Activated naive CD8-positive, alpha-beta T cell treated with anti-CD3 and anti-CD28 coated beads, Interleukin-2, amount 10 ng/mL, durations not matched to agents 7 days and 5 days (primary cell): ENCODE measurements around the gene CORO1C. TPM values are rescaled to one million over a fixed set of nuclear protein-coding genes. Genes with fewer than 3 reads are reported as not detected.

Experiments
- ATAC-seq: fragments of 150-1000 bp; cut with Tn5 transposase; one replicate; pipeline ENCODE4 v1.10.0; 2021; ENCODE audit warnings: low read depth, moderate library complexity
- POLR2A ChIA-PET: fragments of 350-600 bp; sonication (Branson Sonifier 250); formaldehyde crosslinking; loops from one replicate; lab custom pipeline; 2021; ENCODE audit warnings: antibody characterized with exemption; lab: Charles Lee
- DNase-seq: peaks from one replicate; pipeline ENCODE4 v3.0.0; 2021
- H3K27ac Mint-ChIP-seq: one replicate; pipeline ENCODE4 v1.8.0; 2022; ENCODE audit warnings: mild to moderate bottlenecking, mixed read lengths
- H3K27me3 Mint-ChIP-seq: one replicate; pipeline ENCODE4 v1.8.0; 2022; ENCODE audit warnings: mild to moderate bottlenecking, moderate library complexity, mixed read lengths
- H3K36me3 Mint-ChIP-seq: one replicate; pipeline ENCODE4 v1.8.0; 2021; ENCODE audit warnings: mild to moderate bottlenecking, mixed read lengths
- H3K4me1 Mint-ChIP-seq: one replicate; pipeline ENCODE4 v1.8.0; 2021; ENCODE audit warnings: mixed read lengths
- H3K4me3 Mint-ChIP-seq: one replicate; pipeline ENCODE4 v1.8.0; 2022; ENCODE audit warnings: mild to moderate bottlenecking, moderate library complexity, mixed read lengths
- H3K9me3 Mint-ChIP-seq: one replicate; pipeline ENCODE4 v1.8.0; 2021; ENCODE audit warnings: mixed read lengths
- total RNA-seq, 2 experiments: library from RNA; stranded (reverse); gene quantifications; one replicate each; pipeline ENCODE4 v1.2.3, GENCODE V29; 2021

CORO1C gene
- total RNA-seq, 2 experiments from 2014 or later, result 47.4 to 53.7 TPM

DNA sequence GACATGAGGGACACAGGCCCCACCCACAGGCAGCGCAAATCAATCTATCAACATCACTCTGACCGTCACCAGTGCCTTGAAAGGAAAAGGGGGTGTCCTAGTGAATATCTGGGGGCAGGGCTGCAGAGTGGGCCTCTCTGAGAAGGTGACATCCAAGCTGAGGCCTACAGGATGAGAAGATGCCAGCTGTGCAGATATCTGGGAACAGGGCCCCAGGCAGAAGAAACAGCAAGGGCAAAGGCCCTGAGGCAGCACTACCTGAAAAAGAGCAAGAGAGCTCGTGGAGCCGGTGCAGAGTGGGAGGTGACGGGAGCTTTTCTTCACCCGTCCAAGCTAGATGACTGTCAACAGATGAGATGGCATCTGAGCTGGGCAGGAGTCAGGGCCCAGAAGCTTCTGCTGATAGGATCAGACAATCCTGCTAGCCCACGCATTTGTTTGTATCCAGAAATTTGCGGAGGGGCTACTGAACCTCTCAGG lies 120.9 kb downstream of the CORO1C start:
- no peak for DNase-seq
- H3K4me1 Mint-ChIP-seq, result peaks cover 19% of the 10 kb centered on the region
- peaks cover 2% of the 10 kb centered on the region for H3K36me3 Mint-ChIP-seq
- peaks cover under 1% of the 10 kb centered on the region for H3K27me3 Mint-ChIP-seq
- POLR2A ChIA-PET, result no interaction called here
- peaks cover 6% of the 10 kb centered on the region for H3K9me3 Mint-ChIP-seq
- H3K27ac Mint-ChIP-seq, result no peak overlapping the region
- no peak for ATAC-seq
- H3K4me3 Mint-ChIP-seq, result no peak overlapping the region

DNA sequence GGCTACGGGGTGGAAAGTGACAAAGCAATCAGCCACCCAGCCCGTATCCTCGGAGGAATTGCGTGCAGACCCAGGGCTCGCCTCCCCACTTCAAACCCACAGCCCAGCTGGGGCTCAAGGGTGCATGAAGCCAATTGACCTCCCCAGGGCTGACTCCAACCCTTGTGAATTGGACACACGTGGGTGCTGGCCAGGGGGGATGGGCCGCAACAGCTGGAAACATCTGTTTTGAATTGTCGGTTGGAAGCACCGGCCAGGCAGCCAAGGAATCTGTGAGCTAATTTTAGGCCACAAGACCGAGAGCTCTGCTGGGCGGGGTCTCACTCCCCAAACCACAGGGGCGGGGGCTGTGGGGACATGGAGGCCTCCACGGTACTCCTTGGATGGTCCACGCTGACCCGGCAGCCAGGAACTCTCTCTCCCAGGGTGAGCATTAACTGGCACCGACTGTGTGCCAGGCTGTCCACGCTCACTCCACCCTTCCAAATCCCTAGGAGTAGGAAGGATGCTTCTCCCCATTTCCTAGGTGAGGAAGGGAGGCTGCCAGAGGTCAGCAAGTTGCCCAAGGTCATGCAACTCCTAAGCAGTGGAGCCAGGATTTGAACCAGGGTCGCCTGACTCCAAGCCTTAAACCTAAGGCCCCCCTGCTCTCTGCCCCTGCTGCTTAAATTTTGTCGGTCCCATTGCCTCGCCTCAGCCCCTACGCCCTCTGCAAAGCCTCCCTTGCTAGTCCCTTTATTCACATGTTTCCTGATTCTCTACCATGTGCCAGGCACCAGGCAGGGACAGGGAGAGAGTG lies 121.6 kb downstream of the CORO1C start:
- H3K4me1 Mint-ChIP-seq, result peaks cover 18% of the 10 kb centered on the region
- POLR2A ChIA-PET, result no interaction called here
- peaks cover 3% of the 10 kb centered on the region for H3K36me3 Mint-ChIP-seq
- DNase-seq (no peak), ATAC-seq (no peak)
- H3K4me3 Mint-ChIP-seq, result no peak overlapping the region
- H3K27me3 Mint-ChIP-seq, result peaks cover 4% of the 10 kb centered on the region
- no peak overlapping the region for H3K27ac Mint-ChIP-seq
- H3K9me3 Mint-ChIP-seq, result peaks cover 8% of the 10 kb centered on the region

DNA sequence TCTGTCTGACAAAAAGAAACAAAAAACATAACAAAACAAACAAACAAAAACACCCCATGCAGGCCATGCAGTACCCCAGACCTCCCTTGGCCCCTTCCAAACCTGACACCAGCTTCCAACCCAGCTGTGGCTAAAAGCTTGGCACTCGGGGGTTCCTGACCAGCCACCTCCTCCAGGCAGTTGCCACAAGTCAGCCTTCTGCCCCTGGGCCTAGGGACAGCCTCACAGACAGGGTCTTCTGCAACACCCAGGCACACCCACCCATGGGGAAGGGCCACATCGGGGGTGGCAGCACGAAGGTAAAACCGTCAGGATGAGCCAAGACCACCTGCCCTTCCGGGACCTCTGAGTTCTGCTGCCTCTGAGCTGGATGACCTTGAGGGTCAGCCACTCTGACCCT lies 122.7 kb downstream of the CORO1C start:
- H3K36me3 Mint-ChIP-seq, result peaks cover 3% of the 10 kb centered on the region
- DNase-seq, result no peak
- H3K4me3 Mint-ChIP-seq, result no peak overlapping the region
- peaks cover 14% of the 10 kb centered on the region for H3K4me1 Mint-ChIP-seq
- ATAC-seq, result no peak
- H3K27ac Mint-ChIP-seq, result no peak overlapping the region
- H3K27me3 Mint-ChIP-seq, result peaks cover 6% of the 10 kb centered on the region
- H3K9me3 Mint-ChIP-seq, result peaks cover 8% of the 10 kb centered on the region
- POLR2A ChIA-PET, result no interaction called here

DNA sequence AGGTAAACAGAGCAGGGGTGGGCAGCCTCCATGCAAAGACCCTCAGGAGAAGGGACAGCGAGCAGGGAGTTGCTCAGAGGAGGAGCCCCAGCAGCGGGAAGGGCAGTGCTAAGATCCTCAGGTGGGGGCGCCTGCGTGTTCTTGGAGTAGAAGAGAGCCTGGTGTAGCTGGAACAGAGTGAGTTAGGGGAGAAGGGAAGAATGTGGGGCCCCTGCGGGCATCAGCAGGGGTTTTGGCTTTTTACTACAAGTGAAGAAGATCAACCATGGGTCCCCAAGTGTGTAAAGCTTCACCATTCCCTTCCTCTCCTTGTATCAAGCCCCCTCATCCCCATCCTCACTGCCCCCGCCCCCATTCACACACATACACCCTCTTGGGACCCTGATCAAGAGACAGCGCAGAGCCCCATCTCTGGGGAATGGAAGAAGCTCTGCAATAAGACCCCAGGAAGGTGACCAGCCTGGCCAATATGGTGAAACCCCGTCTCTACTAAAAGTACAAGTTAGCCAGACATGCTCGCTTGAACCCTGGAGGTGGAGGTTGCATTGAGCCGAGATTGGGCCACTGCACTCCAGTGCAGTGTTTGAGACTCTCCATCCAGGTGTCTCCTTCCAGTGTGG lies 123.2 kb downstream of the CORO1C start:
- H3K9me3 Mint-ChIP-seq, result peaks cover 8% of the 10 kb centered on the region
- DNase-seq (no peak), ATAC-seq (no peak)
- POLR2A ChIA-PET, result interaction anchor here (0.6 kb wide), 1 partner anchor 198 kb away, joined by 3 read pairs; no protein-coding TSS in a partner anchor
- H3K4me3 Mint-ChIP-seq, result no peak overlapping the region
- H3K4me1 Mint-ChIP-seq, result peaks cover 14% of the 10 kb centered on the region
- no peak overlapping the region for H3K27ac Mint-ChIP-seq
- peaks cover 3% of the 10 kb centered on the region for H3K36me3 Mint-ChIP-seq
- peaks cover 6% of the 10 kb centered on the region for H3K27me3 Mint-ChIP-seq

DNA sequence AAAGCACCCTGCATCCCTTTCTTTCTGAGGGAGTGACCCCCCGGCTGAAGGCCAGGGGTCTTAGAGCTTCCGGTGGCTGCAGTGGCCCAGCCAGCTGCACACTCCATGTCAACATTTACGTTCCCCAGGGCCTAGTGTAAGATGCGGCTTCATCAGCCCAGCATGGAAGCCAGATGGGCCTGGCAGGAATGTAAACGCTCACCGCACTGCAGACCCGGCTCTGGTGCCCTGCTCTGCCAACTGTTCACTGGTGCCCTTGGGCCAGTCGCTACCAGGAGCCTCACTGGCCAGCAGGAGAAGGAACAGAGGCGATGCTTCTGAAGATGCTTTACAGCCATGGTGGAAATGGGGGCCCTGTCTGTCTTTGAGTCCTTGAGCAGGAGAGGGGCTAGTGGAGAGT lies 124.8 kb downstream of the CORO1C start:
- peak overlapping the region; percentile 86 for H3K27ac Mint-ChIP-seq
- H3K27me3 Mint-ChIP-seq, result peaks cover 8% of the 10 kb centered on the region
- ATAC-seq (no peak), DNase-seq (no peak)
- peaks cover 6% of the 10 kb centered on the region for H3K4me1 Mint-ChIP-seq
- H3K4me3 Mint-ChIP-seq, result no peak overlapping the region
- POLR2A ChIA-PET, result interaction anchor here (1.2 kb wide), 1 partner anchor 29 kb away, joined by 3 read pairs; no protein-coding TSS in a partner anchor
- peaks cover 3% of the 10 kb centered on the region for H3K36me3 Mint-ChIP-seq
- H3K9me3 Mint-ChIP-seq, result peaks cover 8% of the 10 kb centered on the region

DNA sequence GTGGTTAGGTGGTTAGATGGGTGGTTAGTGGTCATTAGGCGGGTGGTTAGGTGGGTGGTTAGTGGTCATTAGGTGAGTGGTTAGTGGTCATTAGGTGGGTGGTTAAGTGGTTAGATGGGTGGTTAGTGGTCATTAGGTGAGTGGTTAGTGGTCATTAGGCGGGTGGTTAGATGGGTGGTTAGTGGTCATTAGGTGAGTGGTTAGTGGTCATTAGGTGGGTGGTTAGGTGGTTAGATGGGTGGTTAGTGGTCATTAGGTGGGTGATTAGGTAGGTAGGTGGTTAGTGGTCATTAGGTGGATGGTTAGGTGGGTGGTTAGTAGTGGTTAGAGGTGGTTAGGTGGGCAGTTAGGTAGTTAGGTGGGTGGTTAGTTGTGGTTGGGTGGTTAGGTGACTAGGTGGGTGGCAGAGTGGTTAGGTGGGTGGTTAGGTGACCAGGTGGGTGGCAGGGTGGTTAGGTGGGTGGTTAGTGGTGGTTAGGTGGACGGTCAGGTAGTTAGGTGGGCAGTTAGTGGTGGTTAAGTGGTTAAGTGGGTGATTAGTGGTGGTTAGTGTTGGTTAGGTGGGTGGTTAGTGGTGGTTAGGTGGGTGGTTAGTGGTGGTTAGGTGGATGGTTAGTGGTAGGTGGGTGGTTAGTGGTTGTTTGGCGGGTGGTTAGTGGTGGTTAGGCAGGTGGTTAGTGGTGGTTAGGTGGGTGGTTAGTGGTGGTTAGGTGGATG lies 125.5 kb downstream of the CORO1C start:
- Mint-ChIP-seq H3K36me3 (peaks cover 3% of the 10 kb centered on the region), H3K27ac (peak overlapping the region; percentile 86), H3K4me3 (peak overlapping the region; percentile 59), H3K27me3 (peaks cover 8% of the 10 kb centered on the region), H3K9me3 (peaks cover 8% of the 10 kb centered on the region), H3K4me1 (peaks cover 6% of the 10 kb centered on the region)
- POLR2A ChIA-PET, result interaction anchor here (1.2 kb wide), 1 partner anchor 30 kb away, joined by 3 read pairs; no protein-coding TSS in a partner anchor
- DNase-seq (no peak), ATAC-seq (no peak)

DNA sequence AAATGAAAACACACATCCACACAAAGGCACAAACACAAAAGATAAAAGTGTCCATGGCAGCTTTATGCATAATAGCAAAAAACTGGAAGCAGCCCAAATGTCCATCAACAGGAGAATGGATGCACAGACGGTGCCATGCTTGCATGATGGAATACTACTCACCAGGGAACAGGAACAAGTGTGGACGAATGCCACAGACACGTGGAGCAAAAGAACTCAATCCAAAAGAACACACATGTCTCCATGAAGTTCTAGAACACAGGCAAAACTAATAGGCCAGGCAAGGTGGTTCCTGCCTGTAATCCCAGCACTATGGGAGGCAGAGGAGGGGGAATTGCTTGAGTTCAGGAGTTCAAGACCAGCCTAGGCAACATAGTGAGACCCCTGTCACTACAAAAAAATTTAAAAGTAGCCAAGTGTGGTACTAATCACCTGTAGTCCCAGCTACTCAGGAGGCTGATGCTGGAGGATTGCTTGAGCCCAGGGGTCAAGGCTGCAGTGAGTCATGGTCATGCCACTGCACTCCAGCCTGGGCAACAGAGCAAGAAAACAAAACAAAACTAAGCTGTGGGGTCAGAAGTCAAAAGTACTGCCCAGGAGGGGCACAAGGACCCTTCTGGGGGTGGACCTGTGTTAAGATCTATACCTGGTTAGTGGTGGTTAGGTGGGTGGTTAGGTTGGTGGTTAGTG lies 126.2 kb downstream of the CORO1C start:
- peaks cover 9% of the 10 kb centered on the region for H3K27me3 Mint-ChIP-seq
- POLR2A ChIA-PET, result interaction anchor here (0.6 kb wide), 1 partner anchor 17 kb away, joined by 3 read pairs; no protein-coding TSS in a partner anchor
- peaks cover 8% of the 10 kb centered on the region for H3K9me3 Mint-ChIP-seq
- peak overlapping the region; percentile 59 for H3K4me3 Mint-ChIP-seq
- ATAC-seq, result no peak
- H3K27ac Mint-ChIP-seq, result peak overlapping the region; percentile 86
- DNase-seq, result no peak
- peaks cover 3% of the 10 kb centered on the region for H3K36me3 Mint-ChIP-seq
- H3K4me1 Mint-ChIP-seq, result peaks cover 6% of the 10 kb centered on the region

DNA sequence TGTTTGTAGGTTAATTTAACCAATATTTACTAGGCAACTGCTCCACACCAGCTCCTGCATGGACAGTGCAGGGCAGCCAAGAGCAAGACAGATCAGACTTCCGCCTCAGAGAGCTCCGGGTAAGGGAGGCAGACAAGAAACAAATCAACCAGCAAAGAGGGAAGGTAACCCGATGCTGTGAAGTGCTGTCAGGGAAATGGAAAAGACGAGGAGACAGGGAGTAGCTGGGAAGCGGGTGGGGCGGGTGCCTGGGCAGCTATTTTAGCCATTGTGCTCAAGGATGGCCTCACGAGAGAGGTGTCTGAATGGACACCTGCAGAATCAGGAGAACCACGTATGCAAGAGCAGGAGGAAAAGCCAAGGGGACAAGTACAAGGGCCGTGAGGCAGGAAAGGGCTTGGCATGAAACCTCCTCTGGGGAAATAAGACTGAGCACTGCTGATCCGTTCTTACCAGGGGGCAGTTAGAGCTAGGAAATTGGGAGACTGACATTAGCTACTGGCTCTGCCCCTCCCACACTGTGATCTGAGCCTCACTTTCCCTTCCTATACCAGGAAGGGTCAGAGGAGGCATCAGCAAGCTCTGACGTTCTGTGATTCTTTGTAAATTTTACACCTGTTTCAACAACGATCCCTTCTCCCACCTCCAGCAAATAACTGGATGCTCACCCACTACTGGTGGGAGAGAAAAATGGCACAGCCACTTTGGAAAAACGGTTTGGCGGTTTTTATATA lies 126.9 kb downstream of the CORO1C start:
- peaks cover 3% of the 10 kb centered on the region for H3K36me3 Mint-ChIP-seq
- peaks cover 6% of the 10 kb centered on the region for H3K4me1 Mint-ChIP-seq
- POLR2A ChIA-PET, result interaction anchor here (0.6 kb wide), 1 partner anchor 17 kb away, joined by 3 read pairs; no protein-coding TSS in a partner anchor
- DNase-seq (no peak), ATAC-seq (no peak)
- H3K9me3 Mint-ChIP-seq, result peaks cover 8% of the 10 kb centered on the region
- H3K27ac Mint-ChIP-seq, result no peak overlapping the region
- no peak overlapping the region for H3K4me3 Mint-ChIP-seq
- peaks cover 11% of the 10 kb centered on the region for H3K27me3 Mint-ChIP-seq

DNA sequence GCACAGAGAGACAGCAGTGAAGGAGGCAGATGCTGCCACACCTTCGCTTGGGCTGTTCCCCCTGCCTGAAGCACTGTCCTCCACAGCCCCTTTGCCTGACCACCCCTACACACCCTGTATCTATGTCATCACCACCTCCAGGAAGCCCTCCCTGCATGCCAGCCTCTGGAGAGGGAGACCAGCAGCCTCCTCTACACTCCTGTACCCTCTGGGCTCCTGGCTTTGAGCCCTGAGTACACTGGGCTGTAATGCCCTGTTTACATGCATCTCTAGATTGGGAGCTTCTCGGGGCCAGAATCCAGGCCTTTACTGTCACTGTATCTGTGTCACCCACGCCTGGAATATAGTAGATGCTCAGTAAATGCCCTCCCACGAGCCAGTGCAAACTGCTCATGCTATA lies 127.6 kb downstream of the CORO1C start:
- POLR2A ChIA-PET, result no interaction called here
- ATAC-seq (no peak), DNase-seq (no peak)
- peaks cover 11% of the 10 kb centered on the region for H3K27me3 Mint-ChIP-seq
- peaks cover 6% of the 10 kb centered on the region for H3K4me1 Mint-ChIP-seq
- no peak overlapping the region for H3K27ac Mint-ChIP-seq
- H3K36me3 Mint-ChIP-seq, result peaks cover 3% of the 10 kb centered on the region
- no peak overlapping the region for H3K4me3 Mint-ChIP-seq
- H3K9me3 Mint-ChIP-seq, result peaks cover 8% of the 10 kb centered on the region

DNA sequence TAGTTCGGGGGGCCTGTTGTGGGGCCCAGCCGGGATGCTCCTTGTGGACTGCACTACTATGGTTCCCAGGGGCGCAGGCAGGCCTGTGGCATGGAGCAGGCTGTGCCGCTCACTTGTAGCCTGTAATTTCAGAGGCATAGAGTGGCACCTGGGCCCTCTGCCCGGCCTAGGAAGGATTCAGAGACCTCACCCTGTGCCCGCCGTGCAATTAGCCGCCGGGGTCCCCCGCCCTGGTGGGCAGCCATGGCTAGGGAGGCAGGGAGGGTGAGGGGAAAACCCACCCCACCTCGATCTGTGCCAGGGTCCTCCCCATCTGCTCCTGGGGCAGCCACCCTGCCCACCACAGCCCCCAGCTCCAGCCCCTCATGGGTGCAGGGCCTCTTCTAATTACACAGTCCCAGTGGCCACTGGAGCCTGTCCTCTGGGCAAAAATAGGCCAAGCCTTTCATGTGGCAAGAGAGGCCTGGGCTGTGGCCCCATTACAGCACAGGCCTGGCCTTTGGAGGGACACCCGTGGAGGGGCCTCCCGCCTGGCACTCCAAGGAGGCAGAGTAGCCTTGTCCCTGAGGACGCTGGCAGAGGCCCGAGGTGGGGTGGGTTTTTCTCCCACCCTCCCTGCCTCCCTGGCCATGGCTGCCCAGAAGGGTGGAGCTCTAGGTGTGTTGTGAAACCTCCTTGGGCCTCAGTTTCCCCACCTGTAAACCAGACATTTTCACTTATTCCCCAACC lies 128.2 kb downstream of the CORO1C start:
- H3K4me1 Mint-ChIP-seq, result peaks cover 6% of the 10 kb centered on the region
- H3K4me3 Mint-ChIP-seq, result no peak overlapping the region
- peaks cover 11% of the 10 kb centered on the region for H3K27me3 Mint-ChIP-seq
- ATAC-seq (no peak), DNase-seq (no peak)
- no peak overlapping the region for H3K27ac Mint-ChIP-seq
- peaks cover 8% of the 10 kb centered on the region for H3K9me3 Mint-ChIP-seq
- H3K36me3 Mint-ChIP-seq, result peaks cover 3% of the 10 kb centered on the region
- POLR2A ChIA-PET, result no interaction called here

DNA sequence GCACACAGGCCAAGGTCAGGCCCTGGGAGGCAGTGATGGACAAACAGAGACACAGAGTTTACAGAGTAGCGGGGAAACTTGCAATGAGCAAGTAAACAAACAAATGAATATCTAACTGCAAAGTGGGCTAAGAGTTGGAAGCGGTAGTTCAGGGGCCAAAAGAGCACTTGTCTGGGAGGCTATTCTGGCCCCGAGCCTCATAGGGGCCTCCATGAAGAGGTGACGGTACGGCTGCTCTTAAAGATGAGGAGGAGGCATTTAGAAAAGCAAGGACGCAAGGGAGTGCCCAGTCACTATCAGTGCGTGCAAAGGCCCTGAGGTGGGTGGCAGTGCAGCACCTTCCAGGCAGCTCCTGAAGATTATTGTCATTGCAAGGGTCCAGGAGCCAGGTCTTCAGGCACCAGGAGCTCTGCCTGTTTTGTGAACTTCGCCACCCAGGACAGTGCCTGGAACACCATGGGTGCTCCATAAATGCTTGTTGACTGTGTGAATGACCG lies 129.1 kb downstream of the CORO1C start:
- Mint-ChIP-seq H3K27ac (peak overlapping the region; percentile 51), H3K27me3 (peaks cover 11% of the 10 kb centered on the region), H3K36me3 (peaks cover 3% of the 10 kb centered on the region), H3K4me1 (peaks cover 6% of the 10 kb centered on the region), H3K4me3 (no peak overlapping the region), H3K9me3 (peaks cover 8% of the 10 kb centered on the region)
- DNase-seq, result no peak
- POLR2A ChIA-PET, result no interaction called here
- no peak for ATAC-seq

DNA sequence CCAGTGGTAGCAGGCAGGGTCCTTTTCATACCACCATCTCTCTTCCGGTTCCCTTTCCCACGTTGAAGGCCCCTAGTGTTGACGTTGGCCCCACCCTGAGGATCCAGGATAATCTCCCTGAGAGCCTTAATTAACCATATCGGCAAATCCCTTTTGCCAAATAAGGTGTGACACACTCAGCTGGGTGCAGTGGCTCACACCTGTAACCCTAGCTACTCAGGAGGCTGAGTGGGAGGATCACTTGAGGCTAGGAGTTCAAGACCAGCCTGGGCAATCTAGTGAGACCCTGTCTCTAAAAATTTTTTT lies 130.7 kb downstream of the CORO1C start:
- ATAC-seq (no peak), DNase-seq (no peak)
- H3K4me1 Mint-ChIP-seq, result peaks cover 4% of the 10 kb centered on the region
- H3K36me3 Mint-ChIP-seq, result peaks cover 3% of the 10 kb centered on the region
- POLR2A ChIA-PET, result no interaction called here
- H3K27ac Mint-ChIP-seq, result no peak overlapping the region
- peaks cover 5% of the 10 kb centered on the region for H3K9me3 Mint-ChIP-seq
- peaks cover 11% of the 10 kb centered on the region for H3K27me3 Mint-ChIP-seq
- no peak overlapping the region for H3K4me3 Mint-ChIP-seq
